ENCODE measurements around the gene EPB41L2. TPM values are rescaled to one million over a fixed set of nuclear protein-coding genes. Genes with fewer than 3 reads are reported as not detected.

The EPB41L2 gene
- total RNA-seq, 4 donors from 2014 or later, result 11.6 to 24.0 (median 14.6) TPM

DNA sequence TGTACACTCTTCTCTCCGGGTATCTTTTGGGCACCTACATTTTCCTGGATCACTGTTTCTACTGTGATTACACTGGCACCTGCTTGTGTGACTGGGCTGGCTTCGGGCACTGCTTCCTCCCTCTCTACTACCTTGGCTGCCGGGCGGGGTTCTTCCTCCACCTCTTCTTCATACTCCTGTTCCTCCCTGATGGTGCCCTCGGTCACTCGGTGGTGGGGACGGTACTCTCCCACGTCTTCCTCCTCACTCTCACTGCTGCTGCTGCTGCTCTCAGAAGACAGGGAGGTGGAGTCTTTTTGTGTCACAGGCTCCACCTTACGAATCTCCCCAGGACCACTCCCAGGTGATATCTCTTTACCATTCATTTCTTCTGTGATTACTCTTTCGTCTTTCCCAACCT, 193.4 kb downstream of the EPB41L2 start:
- Histone ChIP-seq H3K27me3 (no peaks in the 10 kb centered on the region), H3K4me1 (no peaks in the 10 kb centered on the region), H3K27ac (no peak overlapping the region), H3K36me3 (peaks cover 0 to 3% of the 10 kb centered on the region in 2 donors), H3K4me3 (no peak overlapping the region), H3K9me3 (no peaks in the 10 kb centered on the region)
- in situ Hi-C loops (cut with MboI; ENCODE audit: low sequenced_read_pairs in 4 of 4) (loop anchor here (10.0 to 25.0 kb wide), 2 partner anchors 545 to 557 kb away; no protein-coding TSS in a partner anchor), intact Hi-C loops (cut with DNase I; ENCODE audit: low total_unique reads) (no loop called here)
- no peak for ATAC-seq
- TF ChIP-seq, protein P1, sequence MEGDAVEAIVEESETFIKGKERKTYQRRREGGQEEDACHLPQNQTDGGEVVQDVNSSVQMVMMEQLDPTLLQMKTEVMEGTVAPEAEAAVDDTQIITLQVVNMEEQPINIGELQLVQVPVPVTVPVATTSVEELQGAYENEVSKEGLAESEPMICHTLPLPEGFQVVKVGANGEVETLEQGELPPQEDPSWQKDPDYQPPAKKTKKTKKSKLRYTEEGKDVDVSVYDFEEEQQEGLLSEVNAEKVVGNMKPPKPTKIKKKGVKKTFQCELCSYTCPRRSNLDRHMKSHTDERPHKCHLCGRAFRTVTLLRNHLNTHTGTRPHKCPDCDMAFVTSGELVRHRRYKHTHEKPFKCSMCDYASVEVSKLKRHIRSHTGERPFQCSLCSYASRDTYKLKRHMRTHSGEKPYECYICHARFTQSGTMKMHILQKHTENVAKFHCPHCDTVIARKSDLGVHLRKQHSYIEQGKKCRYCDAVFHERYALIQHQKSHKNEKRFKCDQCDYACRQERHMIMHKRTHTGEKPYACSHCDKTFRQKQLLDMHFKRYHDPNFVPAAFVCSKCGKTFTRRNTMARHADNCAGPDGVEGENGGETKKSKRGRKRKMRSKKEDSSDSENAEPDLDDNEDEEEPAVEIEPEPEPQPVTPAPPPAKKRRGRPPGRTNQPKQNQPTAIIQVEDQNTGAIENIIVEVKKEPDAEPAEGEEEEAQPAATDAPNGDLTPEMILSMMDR (IDR thresholded peaks at IDR 0.05 in 4 of 5, conservative IDR thresholded peaks at IDR 0.05 in 1 of 5), result no peak
- TF ChIP-seq POLR2A (IDR thresholded peaks at IDR 0.05), result no peak
- DNase-seq, result no peak

DNA sequence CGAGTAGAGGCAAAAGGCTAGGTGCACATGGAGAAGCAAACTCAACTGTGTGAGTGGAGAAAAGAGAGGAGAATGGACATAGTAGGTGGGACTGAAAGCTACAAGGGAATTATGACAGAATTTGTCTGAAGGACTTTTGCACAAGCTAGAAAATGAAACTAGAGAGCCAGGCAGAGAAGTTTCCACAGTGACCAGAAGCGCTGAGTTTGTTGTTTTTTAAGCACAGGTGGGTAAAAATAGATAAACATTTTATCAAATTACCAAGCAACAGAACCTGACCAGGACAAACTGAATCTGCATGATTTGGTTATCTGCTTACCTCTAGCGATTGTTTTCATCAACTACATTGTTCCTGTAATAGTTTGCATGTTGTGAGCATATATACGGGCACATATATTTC, 197.3 kb downstream of the EPB41L2 start:
- TF ChIP-seq, protein P1 (IDR thresholded peaks at IDR 0.05 in 4 of 5, conservative IDR thresholded peaks at IDR 0.05 in 1 of 5), result no peak
- TF ChIP-seq POLR2A (IDR thresholded peaks at IDR 0.05), result no peak
- intact Hi-C loops (cut with DNase I; ENCODE audit: low total_unique reads), result no loop called here
- no peak overlapping the region for H3K4me3 ChIP-seq

DNA sequence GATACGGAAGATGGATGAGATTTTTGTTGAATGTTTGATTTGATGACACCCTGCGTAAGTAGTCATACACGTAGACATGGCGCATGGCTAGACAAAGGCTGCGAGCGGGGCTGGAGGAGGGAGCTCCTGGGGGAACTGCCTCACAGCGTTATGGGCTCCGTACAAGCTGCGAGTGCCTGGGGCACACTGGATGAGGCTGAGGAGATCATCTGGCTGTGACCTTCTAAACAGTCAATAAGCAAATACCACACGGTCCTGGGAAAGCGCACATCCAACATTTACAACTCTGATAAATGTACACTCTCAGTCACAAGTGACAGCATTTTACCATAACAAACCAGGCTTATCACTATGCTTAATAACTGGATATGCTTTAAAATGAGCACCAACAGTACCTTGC, 198.7 kb downstream of the EPB41L2 start:
- Histone ChIP-seq H3K9me3 (no peaks in the 10 kb centered on the region), H3K36me3 (peaks cover 0 to 4% of the 10 kb centered on the region in 2 donors), H3K4me1 (no peaks in the 10 kb centered on the region), H3K4me3 (no peak overlapping the region), H3K27me3 (no peaks in the 10 kb centered on the region), H3K27ac (no peak overlapping the region)
- DNase-seq (no peak), ATAC-seq (no peak)
- TF ChIP-seq, protein P1 (IDR thresholded peaks at IDR 0.05 in 4 of 5, conservative IDR thresholded peaks at IDR 0.05 in 1 of 5), result no peak
- TF ChIP-seq POLR2A (IDR thresholded peaks at IDR 0.05), result no peak
- in situ Hi-C loops (cut with MboI; ENCODE audit: low sequenced_read_pairs in 4 of 4) (loop anchor here in 2 of 4 donors (25.0 kb wide), 1 partner anchor 552 kb away; no protein-coding TSS in a partner anchor), intact Hi-C loops (cut with DNase I; ENCODE audit: low total_unique reads) (no loop called here)

More for the DNA sequence above, 197.3 kb downstream of the EPB41L2 start:
- Histone ChIP-seq H3K4me1 (no peaks in the 10 kb centered on the region), H3K9me3 (no peaks in the 10 kb centered on the region), H3K27ac (no peak overlapping the region), H3K36me3 (peaks cover 0 to 4% of the 10 kb centered on the region in 2 donors), H3K27me3 (no peaks in the 10 kb centered on the region)
- ATAC-seq, result no peak
- no peak for DNase-seq
- in situ Hi-C loops (cut with MboI; ENCODE audit: low sequenced_read_pairs in 4 of 4), result loop anchor here in 2 of 4 donors (25.0 kb wide), 1 partner anchor 553 kb away; no protein-coding TSS in a partner anchor

DNA sequence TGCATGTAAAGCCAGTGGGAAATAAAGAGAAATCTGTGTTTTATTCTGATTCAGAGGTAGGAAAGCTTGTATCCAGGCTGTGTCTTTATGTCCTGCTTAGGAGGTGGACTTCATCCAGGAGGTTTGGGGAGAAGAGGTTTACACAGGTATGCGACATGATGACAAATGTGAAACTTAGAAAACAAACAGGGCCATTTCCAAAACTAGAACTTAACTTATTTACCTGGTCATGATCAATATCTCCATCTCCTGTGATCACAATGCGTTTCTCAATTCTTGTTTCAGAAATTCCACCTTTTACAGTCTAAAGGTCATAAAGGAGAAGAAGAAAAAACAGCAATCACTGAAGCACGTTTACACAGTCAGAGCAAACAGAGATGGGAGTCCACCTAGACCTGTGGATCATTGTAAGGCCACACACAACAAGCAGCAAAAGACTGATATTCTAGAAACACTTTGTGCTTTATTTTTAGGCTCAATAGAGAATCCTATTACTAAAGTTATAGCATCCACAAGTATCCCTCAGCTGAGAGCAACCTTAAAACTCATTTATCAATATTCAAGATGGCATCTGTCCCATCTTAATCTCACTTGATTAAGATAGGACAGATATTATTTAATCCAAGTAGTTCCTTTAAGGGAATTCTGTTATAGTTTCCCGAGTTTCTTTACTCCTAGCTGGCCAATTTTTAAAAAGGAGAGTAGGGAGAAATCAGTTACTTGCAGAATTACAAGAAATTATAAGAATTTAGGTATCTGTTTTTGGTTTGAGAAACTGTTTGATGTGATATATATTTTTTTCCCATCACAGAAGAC, 199.4 kb downstream of the EPB41L2 start:
- intact Hi-C loops (cut with DNase I; ENCODE audit: low total_unique reads), result no loop called here
- no peak for ATAC-seq
- peaks cover 0 to 4% of the 10 kb centered on the region in 2 donors for H3K36me3 ChIP-seq
- no peak overlapping the region for H3K4me3 ChIP-seq
- in situ Hi-C loops (cut with MboI; ENCODE audit: low sequenced_read_pairs in 4 of 4), result loop anchor here in 2 of 4 donors (25.0 kb wide), 1 partner anchor 551 kb away; no protein-coding TSS in a partner anchor
- DNase-seq, result no peak
- no peaks in the 10 kb centered on the region for H3K4me1 ChIP-seq
- H3K27ac ChIP-seq, result no peak overlapping the region
- TF ChIP-seq, protein P1 (IDR thresholded peaks at IDR 0.05 in 4 of 5, conservative IDR thresholded peaks at IDR 0.05 in 1 of 5), result no peak
- no peak for TF ChIP-seq POLR2A (IDR thresholded peaks at IDR 0.05)
- no peaks in the 10 kb centered on the region for H3K9me3 ChIP-seq
- no peaks in the 10 kb centered on the region for H3K27me3 ChIP-seq
